Loucy (cell line): ENCODE data around the gene LANCL2.
A peak's percentile ranks its signal among the peaks of the same experiment; 100 is the strongest.
"Not testable (repeated sequence)": the region's sequence is repeated elsewhere in the genome, so short reads cannot be mapped to it uniquely, and the experiment has no call there.

Experiments used
- H2AFZ ChIP-seq: fragments of 200-600 bp; sonication (generic); 2 replicates; pipeline ENCODE4 v1.6.0; 2016; ENCODE audit warnings: antibody characterized with exemption, mild to moderate bottlenecking, low read length, moderate library complexity
- H3F3A ChIP-seq: fragments of 200-600 bp; 2 replicates; pipeline ENCODE4 v1.6.0; 2016; ENCODE audit warnings: antibody characterized with exemption, low read depth, mild to moderate bottlenecking
- H3K27me3 ChIP-seq: fragments of 200-600 bp; sonication (generic); 2 replicates; pipeline ENCODE4 v1.6.1; 2014; ENCODE audit warnings: low read length, mild to moderate bottlenecking; ENCODE audit not compliant: insufficient read depth, poor library complexity, severe bottlenecking
- H3K36me3 ChIP-seq: fragments of 200-600 bp; sonication (generic); 2 replicates; pipeline ENCODE4 v1.6.1; 2016; ENCODE audit warnings: low read length; ENCODE audit not compliant: insufficient read depth
- H3K4me1 ChIP-seq: fragments of 200-600 bp; sonication (generic); 2 replicates; pipeline ENCODE4 v1.5.1; 2014; ENCODE audit warnings: low read length, mild to moderate bottlenecking; ENCODE audit not compliant: insufficient read depth, poor library complexity, severe bottlenecking
- H3K4me2 ChIP-seq: fragments of 200-600 bp; sonication (generic); 2 replicates; pipeline ENCODE4 v1.6.0; 2014; ENCODE audit warnings: antibody characterized with exemption, low read length, low read depth, mild to moderate bottlenecking; ENCODE audit not compliant: poor library complexity, severe bottlenecking
- H3K4me3 ChIP-seq: fragments of 200-600 bp; sonication (generic); 2 replicates; pipeline ENCODE4 v1.5.1; 2014; ENCODE audit warnings: low read length, mild to moderate bottlenecking, mixed read lengths; ENCODE audit not compliant: poor library complexity, severe bottlenecking
- H3K79me2 ChIP-seq: fragments of 200-600 bp; sonication (generic); 2 replicates; pipeline ENCODE4 v1.6.1; 2014; ENCODE audit warnings: low read length; ENCODE audit not compliant: insufficient read depth
- H3K9ac ChIP-seq: fragments of 200-600 bp; sonication (generic); 2 replicates; pipeline ENCODE4 v1.6.0; 2014; ENCODE audit warnings: mild to moderate bottlenecking, low read depth, low read length, moderate library complexity; ENCODE audit not compliant: poor library complexity, severe bottlenecking
- H3K9me2 ChIP-seq: fragments of 200-600 bp; sonication (generic); replicated peaks from 2 replicates; pipeline ENCODE4 v1.6.1; 2016; ENCODE audit warnings: low read depth, low read length, mixed read lengths
- H3K9me3 ChIP-seq: fragments of 200-600 bp; sonication (generic); 2 replicates; pipeline ENCODE4 v1.6.1; 2014; ENCODE audit warnings: mild to moderate bottlenecking, antibody characterized with exemption, low read length, low read depth; ENCODE audit not compliant: insufficient read depth
- H4K20me1 ChIP-seq: fragments of 200-600 bp; sonication (generic); 2 replicates; pipeline ENCODE4 v1.6.0; 2014; ENCODE audit warnings: antibody characterized with exemption, low read length, mild to moderate bottlenecking; ENCODE audit not compliant: insufficient read depth, poor library complexity, severe bottlenecking
- EZH2phosphoT487 ChIP-seq: fragments of 200-600 bp; IDR thresholded peaks from 2 replicates; pipeline ENCODE4 v1.6.1; 2018; ENCODE audit warnings: antibody characterized with exemption, mild to moderate bottlenecking, moderate library complexity, borderline replicate concordance
- TF ChIP-seq, protein P1 (sequence below): fragments of 200-600 bp; sonication (generic); conservative IDR thresholded peaks from 2 replicates; pipeline ENCODE4 v1.5.1; 2014; ENCODE audit warnings: mild to moderate bottlenecking, antibody characterized with exemption, low read length

The LANCL2 gene

DNA sequence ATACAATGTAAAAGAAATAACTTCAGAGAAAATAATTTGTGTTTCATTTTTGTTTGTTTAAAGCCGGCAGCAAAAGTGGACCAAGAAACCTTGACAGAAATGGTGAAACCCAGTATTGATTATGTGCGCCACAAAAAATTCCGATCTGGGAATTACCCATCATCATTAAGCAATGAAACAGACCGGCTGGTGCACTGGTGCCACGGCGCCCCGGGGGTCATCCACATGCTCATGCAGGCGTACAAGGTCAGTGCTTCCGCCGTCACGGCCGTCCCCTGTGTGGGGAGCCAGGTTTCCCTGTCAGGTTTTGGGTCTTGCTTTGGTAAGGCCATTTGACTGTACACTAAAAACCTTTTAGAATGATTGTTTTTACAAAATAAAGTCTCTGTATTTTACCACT is 46.7 kb downstream of the LANCL2 start:
- Histone ChIP-seq H2AFZ (no peak overlapping the region), H3K9ac (no peak overlapping the region)
- TF ChIP-seq, protein P1, sequence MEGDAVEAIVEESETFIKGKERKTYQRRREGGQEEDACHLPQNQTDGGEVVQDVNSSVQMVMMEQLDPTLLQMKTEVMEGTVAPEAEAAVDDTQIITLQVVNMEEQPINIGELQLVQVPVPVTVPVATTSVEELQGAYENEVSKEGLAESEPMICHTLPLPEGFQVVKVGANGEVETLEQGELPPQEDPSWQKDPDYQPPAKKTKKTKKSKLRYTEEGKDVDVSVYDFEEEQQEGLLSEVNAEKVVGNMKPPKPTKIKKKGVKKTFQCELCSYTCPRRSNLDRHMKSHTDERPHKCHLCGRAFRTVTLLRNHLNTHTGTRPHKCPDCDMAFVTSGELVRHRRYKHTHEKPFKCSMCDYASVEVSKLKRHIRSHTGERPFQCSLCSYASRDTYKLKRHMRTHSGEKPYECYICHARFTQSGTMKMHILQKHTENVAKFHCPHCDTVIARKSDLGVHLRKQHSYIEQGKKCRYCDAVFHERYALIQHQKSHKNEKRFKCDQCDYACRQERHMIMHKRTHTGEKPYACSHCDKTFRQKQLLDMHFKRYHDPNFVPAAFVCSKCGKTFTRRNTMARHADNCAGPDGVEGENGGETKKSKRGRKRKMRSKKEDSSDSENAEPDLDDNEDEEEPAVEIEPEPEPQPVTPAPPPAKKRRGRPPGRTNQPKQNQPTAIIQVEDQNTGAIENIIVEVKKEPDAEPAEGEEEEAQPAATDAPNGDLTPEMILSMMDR = no peak
- TF ChIP-seq EZH2phosphoT487 = no peak

DNA sequence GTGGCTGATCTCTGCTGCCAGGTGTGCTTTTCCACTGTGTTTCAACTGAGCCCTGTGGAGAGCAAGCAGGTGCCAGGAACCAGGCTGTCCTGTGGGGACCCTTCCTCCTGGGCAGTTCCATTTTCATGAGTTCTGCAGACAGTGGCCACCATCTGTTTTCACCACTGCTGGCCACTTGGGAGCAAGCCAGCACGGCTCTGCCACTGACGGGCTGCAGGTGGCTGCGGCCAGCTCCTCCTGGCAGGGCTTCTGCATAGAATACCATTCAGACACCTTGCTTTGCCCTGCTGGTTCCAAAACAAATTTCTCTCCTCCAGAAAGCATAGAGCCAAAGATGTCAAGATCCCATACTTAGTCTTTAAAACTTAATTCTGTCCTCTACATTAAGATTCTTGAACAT is 48.3 kb downstream of the LANCL2 start:
- no peaks in the 10 kb centered on the region for H3K4me1 ChIP-seq

More for the DNA sequence above, 46.7 kb downstream of the LANCL2 start:
- H3K4me2 ChIP-seq = no peak overlapping the region
- no peaks in the 10 kb centered on the region for H3K4me1 ChIP-seq
- no peak overlapping the region for H3K4me3 ChIP-seq
- H3K79me2 ChIP-seq = no peaks in the 10 kb centered on the region
- H3K9me2 ChIP-seq = no peaks in the 10 kb centered on the region
- no peaks in the 10 kb centered on the region for H3K27me3 ChIP-seq
- H3K9me3 ChIP-seq = no peaks in the 10 kb centered on the region
- no peaks in the 10 kb centered on the region for H4K20me1 ChIP-seq
- H3F3A ChIP-seq = no peaks in the 10 kb centered on the region
- H3K36me3 ChIP-seq = no peaks in the 10 kb centered on the region

DNA sequence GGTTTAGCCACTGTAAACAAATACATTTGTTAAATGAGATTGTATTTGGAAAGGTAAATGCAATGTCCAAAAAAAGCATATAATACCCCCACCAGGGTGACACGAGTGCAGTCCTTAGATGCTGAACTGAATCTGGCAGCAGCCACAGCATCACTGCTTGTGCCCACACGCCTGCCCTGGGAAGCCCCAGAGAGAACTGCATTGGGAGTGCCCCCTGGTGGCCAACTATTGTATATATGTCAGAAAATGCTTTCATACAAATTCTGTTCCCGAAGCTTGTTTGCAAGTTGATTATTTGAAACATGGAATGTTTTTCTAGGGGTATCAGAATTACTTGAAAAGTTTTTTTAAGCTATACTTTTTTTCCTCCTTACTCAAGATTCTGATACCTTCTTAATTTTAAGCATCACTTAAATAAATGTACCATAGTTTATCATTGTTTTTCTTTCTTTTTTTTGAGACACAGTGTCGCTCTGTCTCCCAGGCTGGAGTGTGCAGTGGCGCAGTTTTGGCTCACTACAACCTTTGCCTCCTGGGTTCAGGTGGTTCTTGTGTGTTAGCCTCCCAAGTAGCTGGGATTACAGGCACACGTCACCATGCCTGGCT is 50.1 kb downstream of the LANCL2 start:
- TF ChIP-seq EZH2phosphoT487 = no peak
- TF ChIP-seq, protein P1 = peak; percentile 78
- H3F3A ChIP-seq = no peaks in the 10 kb centered on the region
- no peak overlapping the region for H3K4me2 ChIP-seq
- H3K4me1 ChIP-seq = no peaks in the 10 kb centered on the region
- no peak overlapping the region for H3K4me3 ChIP-seq
- H3K36me3 ChIP-seq = no peaks in the 10 kb centered on the region
- no peaks in the 10 kb centered on the region for H3K9me2 ChIP-seq
- no peaks in the 10 kb centered on the region for H3K79me2 ChIP-seq
- H2AFZ ChIP-seq = no peak overlapping the region
- H4K20me1 ChIP-seq = no peaks in the 10 kb centered on the region
- H3K27me3 ChIP-seq = no peaks in the 10 kb centered on the region
- H3K9ac ChIP-seq = no peak overlapping the region
- H3K9me3 ChIP-seq = no peaks in the 10 kb centered on the region

More for the DNA sequence above, 48.3 kb downstream of the LANCL2 start:
- TF ChIP-seq EZH2phosphoT487 = no peak
- TF ChIP-seq, protein P1 = no peak
- no peaks in the 10 kb centered on the region for H3K9me3 ChIP-seq
- no peak overlapping the region for H3K4me2 ChIP-seq
- H3F3A ChIP-seq = no peaks in the 10 kb centered on the region
- no peaks in the 10 kb centered on the region for H3K27me3 ChIP-seq
- no peaks in the 10 kb centered on the region for H3K9me2 ChIP-seq
- no peaks in the 10 kb centered on the region for H3K36me3 ChIP-seq
- H4K20me1 ChIP-seq = no peaks in the 10 kb centered on the region
- H3K9ac ChIP-seq = no peak overlapping the region
- no peak overlapping the region for H2AFZ ChIP-seq
- H3K4me3 ChIP-seq = no peak overlapping the region
- H3K79me2 ChIP-seq = no peaks in the 10 kb centered on the region

DNA sequence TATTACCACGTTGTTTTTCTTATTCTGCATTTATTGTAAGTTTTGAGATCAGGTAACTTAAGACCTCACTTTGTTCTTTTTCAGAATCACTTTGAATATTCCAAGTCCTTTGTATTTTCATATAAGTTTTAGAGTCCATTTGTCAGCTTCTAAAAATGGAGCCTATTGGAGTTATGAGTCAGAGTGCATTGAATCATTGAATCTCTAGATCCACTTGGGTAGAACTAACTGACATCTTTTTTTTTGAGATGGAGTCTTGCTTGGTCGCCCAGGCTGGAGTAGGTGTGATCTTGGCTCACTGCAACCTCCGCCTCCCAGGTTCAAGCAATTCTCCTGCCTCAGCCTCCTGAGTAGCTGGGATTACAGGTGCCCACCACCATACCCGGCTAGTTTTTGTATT is 52.3 kb downstream of the LANCL2 start:
- not testable (repeated sequence) for H3F3A ChIP-seq, H4K20me1 ChIP-seq, H3K9ac ChIP-seq, H3K27me3 ChIP-seq, H3K4me3 ChIP-seq, H3K36me3 ChIP-seq, H3K9me3 ChIP-seq, H3K9me2 ChIP-seq, H3K4me2 ChIP-seq, H3K79me2 ChIP-seq, H2AFZ ChIP-seq, H3K4me1 ChIP-seq
